A673 (cell line): ENCODE results near the gene PVR. TPM values are rescaled to one million over a fixed set of nuclear protein-coding genes. Genes with fewer than 3 reads are reported as not detected.

Experiments
- BruUV-seq: library from RNA; stranded (reverse); fragments of 400-500 nt; replicated peaks from 2 replicates; lab custom pipeline; 2021; lab: Mats Ljungman, UMichigan
- CTCF ChIA-PET: fragments of 300-600 bp; sonication (Branson Sonifier 250); formaldehyde crosslinking; loops from one replicate; lab custom pipeline; 2022; ENCODE audit warnings: antibody characterized with exemption; lab: Charles Lee
- POLR2A ChIA-PET: fragments of 300-600 bp; sonication (Branson Sonifier 250); formaldehyde crosslinking; loops from one replicate; lab custom pipeline; 2022; ENCODE audit warnings: antibody characterized with exemption; ENCODE audit not compliant: low non-redundant PET; lab: Charles Lee
- DNase-seq: peaks from one replicate; pipeline ENCODE4 v3.0.0-alpha.2; 2015; ENCODE audit warnings: low spot score
- H3K27ac ChIP-seq: fragments of 200-600 bp; sonication (generic); 2 replicates; pipeline ENCODE4 v1.5.1; 2016; ENCODE audit warnings: mixed run types, low read depth, mild to moderate bottlenecking, mixed read lengths, antibody characterized with exemption, low read length; ENCODE audit not compliant: poor library complexity, severe bottlenecking
- H3K27me3 ChIP-seq: fragments of 200-600 bp; sonication (generic); replicated peaks from 2 replicates; pipeline ENCODE4 v1.6.1; 2017; ENCODE audit warnings: mixed run types, low read depth, mild to moderate bottlenecking, mixed read lengths, antibody characterized with exemption, low read length; ENCODE audit not compliant: insufficient read depth, poor library complexity
- H3K36me3 ChIP-seq: fragments of 200-600 bp; sonication (generic); 2 replicates; pipeline ENCODE4 v1.6.1; 2016; ENCODE audit warnings: mixed run types, mild to moderate bottlenecking, mixed read lengths, antibody characterized with exemption, low read length; ENCODE audit not compliant: insufficient read depth, poor library complexity, severe bottlenecking
- H3K4me1 ChIP-seq: fragments of 200-600 bp; sonication (generic); 2 replicates; pipeline ENCODE4 v1.6.1; 2017; ENCODE audit warnings: mixed run types, mild to moderate bottlenecking, mixed read lengths, antibody characterized with exemption, low read length; ENCODE audit not compliant: insufficient read depth, poor library complexity, severe bottlenecking
- H3K4me3 ChIP-seq: fragments of 200-600 bp; sonication (generic); 2 replicates; pipeline ENCODE4 v1.5.1; 2016; ENCODE audit warnings: low read depth, mixed run types, mild to moderate bottlenecking, mixed read lengths, low read length; ENCODE audit not compliant: poor library complexity, severe bottlenecking
- H3K9me3 ChIP-seq: fragments of 200-600 bp; sonication (generic); 2 replicates; pipeline ENCODE4 v1.6.1; 2016; ENCODE audit warnings: mixed run types, low read depth, mild to moderate bottlenecking, mixed read lengths, antibody characterized with exemption, low read length; ENCODE audit not compliant: poor library complexity, severe bottlenecking
- EZH2 ChIP-seq: fragments of 200-600 bp; sonication (generic); IDR thresholded peaks from 2 replicates; pipeline ENCODE4 v1.6.1; 2017; ENCODE audit warnings: borderline replicate concordance, low read depth, mild to moderate bottlenecking, mixed read lengths, antibody characterized with exemption, low read length; ENCODE audit not compliant: poor library complexity, severe bottlenecking
- intact Hi-C: fragments of 100-400 bp; cut with micrococcal nuclease; formaldehyde crosslinking; loops from one replicate; pipeline ENCODE4 v1.10.0; 2022; ENCODE audit not compliant: unreplicated experiment
- total RNA-seq: library from RNA; stranded (reverse); gene quantifications from 2 replicates; pipeline ENCODE4 v1.2.3, GENCODE V29; 2021
- TF ChIP-seq, protein P1 (sequence below): fragments of 300-800, 200-600 bp; sonication (generic); conservative IDR thresholded peaks from 2 replicates; pipeline ENCODE4 v1.5.1; 2017; ENCODE audit warnings: low read depth, mild to moderate bottlenecking, antibody characterized with exemption, low read length, moderate library complexity, mixed read lengths

The PVR gene
- total RNA-seq, 1 experiment from 2014 or later: 29.5 TPM

DNA sequence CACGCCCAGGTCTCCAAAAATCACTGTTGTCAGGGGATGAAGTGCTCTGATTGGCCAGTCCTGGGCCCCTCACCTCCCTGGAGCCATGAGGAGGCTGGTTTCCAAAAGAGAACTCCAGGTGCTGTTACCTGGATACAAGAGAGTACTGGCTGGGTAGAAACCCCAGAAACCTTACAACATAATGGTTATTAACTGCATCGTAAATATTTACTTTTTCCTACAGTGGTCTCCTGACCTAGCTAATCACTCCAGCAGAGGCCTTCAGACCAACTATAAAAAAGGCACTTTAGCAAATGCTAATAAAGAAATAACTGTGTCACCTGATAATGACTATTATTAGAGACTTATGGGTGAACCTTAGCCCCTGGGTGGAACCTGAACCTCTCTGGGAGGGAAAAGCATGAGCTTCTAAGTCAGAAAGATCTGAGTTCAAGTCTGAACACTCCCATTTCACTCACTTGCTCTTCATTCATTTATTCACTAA, 31.9 kb upstream of the PVR start:
- no peak for DNase-seq
- TF ChIP-seq EZH2: no peak
- TF ChIP-seq, protein P1, sequence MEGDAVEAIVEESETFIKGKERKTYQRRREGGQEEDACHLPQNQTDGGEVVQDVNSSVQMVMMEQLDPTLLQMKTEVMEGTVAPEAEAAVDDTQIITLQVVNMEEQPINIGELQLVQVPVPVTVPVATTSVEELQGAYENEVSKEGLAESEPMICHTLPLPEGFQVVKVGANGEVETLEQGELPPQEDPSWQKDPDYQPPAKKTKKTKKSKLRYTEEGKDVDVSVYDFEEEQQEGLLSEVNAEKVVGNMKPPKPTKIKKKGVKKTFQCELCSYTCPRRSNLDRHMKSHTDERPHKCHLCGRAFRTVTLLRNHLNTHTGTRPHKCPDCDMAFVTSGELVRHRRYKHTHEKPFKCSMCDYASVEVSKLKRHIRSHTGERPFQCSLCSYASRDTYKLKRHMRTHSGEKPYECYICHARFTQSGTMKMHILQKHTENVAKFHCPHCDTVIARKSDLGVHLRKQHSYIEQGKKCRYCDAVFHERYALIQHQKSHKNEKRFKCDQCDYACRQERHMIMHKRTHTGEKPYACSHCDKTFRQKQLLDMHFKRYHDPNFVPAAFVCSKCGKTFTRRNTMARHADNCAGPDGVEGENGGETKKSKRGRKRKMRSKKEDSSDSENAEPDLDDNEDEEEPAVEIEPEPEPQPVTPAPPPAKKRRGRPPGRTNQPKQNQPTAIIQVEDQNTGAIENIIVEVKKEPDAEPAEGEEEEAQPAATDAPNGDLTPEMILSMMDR: no peak
- no TSS peak for BruUV-seq
- no peaks in the 10 kb centered on the region for H3K9me3 ChIP-seq
- intact Hi-C loops: no loop called here
- POLR2A ChIA-PET: no interaction called here
- no peak overlapping the region for H3K27ac ChIP-seq
- no peaks in the 10 kb centered on the region for H3K36me3 ChIP-seq
- no peak overlapping the region for H3K4me3 ChIP-seq
- CTCF ChIA-PET: no interaction called here
- no peaks in the 10 kb centered on the region for H3K27me3 ChIP-seq
- H3K4me1 ChIP-seq: peaks cover 16% of the 10 kb centered on the region

DNA sequence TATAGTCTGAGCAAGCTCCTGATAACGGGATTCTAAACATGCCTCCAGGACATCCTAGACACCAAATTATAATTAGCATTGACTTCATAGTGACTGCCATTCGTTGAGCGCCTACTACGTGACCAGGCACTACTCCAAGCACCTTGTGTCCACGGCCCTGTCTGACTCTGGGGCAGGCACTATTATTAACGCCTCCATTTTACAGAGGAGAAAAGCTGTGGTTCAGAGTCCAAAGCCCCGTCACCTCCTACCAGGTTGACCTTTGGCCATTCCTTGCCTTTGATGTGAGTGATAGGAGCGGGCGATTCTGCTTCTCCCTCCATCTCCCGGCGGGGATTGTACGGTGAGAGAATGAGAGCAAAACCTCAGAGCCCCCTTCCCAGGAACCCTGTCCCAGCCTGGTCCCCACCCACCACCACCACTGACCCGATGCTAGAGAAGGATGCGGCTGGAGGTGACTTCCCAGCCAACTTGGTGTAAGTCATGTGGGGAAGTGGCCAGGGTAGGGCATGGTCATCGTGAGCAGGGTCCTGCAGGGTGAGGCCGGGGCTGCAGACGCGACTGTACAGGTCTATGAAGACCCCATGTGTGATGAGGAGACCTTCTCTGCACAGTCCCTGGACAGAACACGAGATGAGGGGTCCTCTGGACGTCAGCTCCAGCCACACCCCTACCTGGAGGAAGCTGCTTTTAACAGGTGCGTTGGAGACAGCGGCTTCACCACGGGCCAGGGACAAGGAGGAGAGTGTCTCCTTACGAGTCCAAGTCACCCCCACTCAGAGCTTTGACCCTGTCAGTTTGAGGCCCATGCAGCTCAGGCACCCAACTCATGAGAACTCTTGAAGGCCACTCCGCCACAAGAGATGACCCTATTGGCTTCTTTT, 30.2 kb upstream of the PVR start, which contains the start of gene IGSF23:
Gene IGSF23, plus strand, starts transcription at position 269 of the 884 bp plus-strand sequence. Its CDS starts 83 bp downstream, at position 352.
- H3K27ac ChIP-seq: no peak within 1 kb of the TSS
- no peak for DNase-seq
- ChIA-PET POLR2A (no interaction called here), CTCF (no interaction called here)
- no peak within 1 kb of the TSS for H3K4me3 ChIP-seq
- TF ChIP-seq, protein P1: no peak
- TF ChIP-seq EZH2: no peak
- intact Hi-C loops: no loop called here
- peaks cover 6% of the 10 kb centered on the region for H3K4me1 ChIP-seq
- H3K27me3 ChIP-seq: no peaks in the 10 kb centered on the region
- H3K36me3 ChIP-seq: no peaks in the 10 kb centered on the region
- H3K9me3 ChIP-seq: no peaks in the 10 kb centered on the region
- BruUV-seq: no TSS peak

DNA sequence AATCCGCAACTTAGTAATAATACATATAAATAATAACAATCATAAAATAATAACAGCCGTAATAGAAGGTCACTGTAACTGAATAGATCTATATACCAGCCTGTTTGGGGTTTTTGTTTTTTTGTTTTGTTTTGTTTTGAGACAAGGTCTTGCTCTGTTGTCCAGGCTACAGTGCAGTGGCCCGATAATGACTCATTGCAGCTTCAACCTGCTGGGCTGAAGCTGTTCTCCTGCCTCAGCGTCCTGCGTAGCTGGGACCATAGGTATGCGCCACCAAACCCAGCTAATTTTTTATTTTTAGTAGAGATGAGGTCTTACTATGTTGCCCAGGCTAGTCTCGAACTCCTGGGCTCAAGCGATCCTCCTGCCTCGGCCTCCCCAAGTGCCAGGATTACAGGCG, 29.4 kb upstream of the PVR start:
- no peak for DNase-seq
- ChIA-PET CTCF (no interaction called here), POLR2A (interaction anchor here (0.6 kb wide), 1 partner anchor 139 kb away, joined by 3 read pairs; no protein-coding TSS in a partner anchor)
- H3K27me3 ChIP-seq: no peaks in the 10 kb centered on the region
- H3K4me3 ChIP-seq: no peak overlapping the region
- peaks cover under 1% of the 10 kb centered on the region for H3K4me1 ChIP-seq
- H3K9me3 ChIP-seq: no peaks in the 10 kb centered on the region
- no peak for TF ChIP-seq EZH2
- TF ChIP-seq, protein P1: no peak
- no peaks in the 10 kb centered on the region for H3K36me3 ChIP-seq
- no TSS peak for BruUV-seq
- intact Hi-C loops: no loop called here
- H3K27ac ChIP-seq: no peak overlapping the region
